GM18505 (cell line): ENCODE results near the gene BNIP3.
"Not testable (repeated sequence)": the region's sequence is repeated elsewhere in the genome, so short reads cannot be mapped to it uniquely, and the experiment has no call there.

Source experiments
- ATAC-seq: cut with Tn5 transposase; IDR thresholded peaks from one replicate; pipeline ENCODE4 v1.9.1; 2021; ENCODE audit not compliant: unreplicated experiment
- POLR2A ChIP-seq: IDR thresholded peaks from 4 replicates; pipeline ENCODE4 v1.6.1; 2011; ENCODE audit warnings: borderline replicate concordance; ENCODE audit not compliant: insufficient read depth, insufficient read length; ENCODE audit errors: extremely low read depth

Gene BNIP3

GRCh38 chr10:131961777-131962662 is 19.7 kb downstream of the BNIP3 start:
- no peak for ATAC-seq
- peak; percentile 39 for TF ChIP-seq POLR2A

GRCh38 chr10:131961047-131961776 is 20.5 kb downstream of the BNIP3 start:
- no peak for ATAC-seq

GRCh38 chr10:131960631-131961046 is 21.1 kb downstream of the BNIP3 start:
- TF ChIP-seq POLR2A = no peak
- ATAC-seq = no peak

More at GRCh38 chr10:131961047-131961776, 20.5 kb downstream of the BNIP3 start:
- TF ChIP-seq POLR2A = no peak

GRCh38 chr10:131959841-131960240 is 21.9 kb downstream of the BNIP3 start:
- TF ChIP-seq POLR2A = no peak
- no peak for ATAC-seq

GRCh38 chr10:131955591-131956340 is 26.0 kb downstream of the BNIP3 start:
- no peak for TF ChIP-seq POLR2A
- ATAC-seq = no peak

GRCh38 chr10:131954356-131954965 is 27.3 kb downstream of the BNIP3 start:
- no peak for ATAC-seq
- TF ChIP-seq POLR2A = no peak

DNA sequence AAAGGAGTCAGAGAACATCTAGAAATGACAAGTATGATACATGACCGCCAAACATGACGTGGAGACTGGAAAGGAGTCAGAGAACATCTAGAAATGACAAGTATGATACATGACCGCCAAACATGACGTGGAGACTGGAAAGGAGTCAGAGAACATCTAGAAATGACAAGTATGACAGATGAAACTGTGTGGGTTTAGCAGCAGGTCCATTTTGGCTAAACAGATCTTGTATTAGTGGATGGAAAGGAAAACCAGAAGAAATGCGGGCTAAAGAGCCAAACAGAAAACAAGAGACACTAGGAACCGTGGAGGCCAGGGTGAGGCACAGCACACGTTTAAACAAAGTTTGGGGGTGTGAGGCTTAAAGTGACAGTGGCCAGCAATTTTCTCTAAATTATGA is 31.8 kb downstream of the BNIP3 start:
- ATAC-seq = not testable (repeated sequence)

- TF ChIP-seq POLR2A = no peak
- ATAC-seq = no peak
Observed at GRCh38 chr10:131949041-131949862, 32.5 kb downstream of the BNIP3 start.

- no peak for TF ChIP-seq POLR2A
- no peak for ATAC-seq
Observed at GRCh38 chr10:131948501-131948900, 33.2 kb downstream of the BNIP3 start.

DNA sequence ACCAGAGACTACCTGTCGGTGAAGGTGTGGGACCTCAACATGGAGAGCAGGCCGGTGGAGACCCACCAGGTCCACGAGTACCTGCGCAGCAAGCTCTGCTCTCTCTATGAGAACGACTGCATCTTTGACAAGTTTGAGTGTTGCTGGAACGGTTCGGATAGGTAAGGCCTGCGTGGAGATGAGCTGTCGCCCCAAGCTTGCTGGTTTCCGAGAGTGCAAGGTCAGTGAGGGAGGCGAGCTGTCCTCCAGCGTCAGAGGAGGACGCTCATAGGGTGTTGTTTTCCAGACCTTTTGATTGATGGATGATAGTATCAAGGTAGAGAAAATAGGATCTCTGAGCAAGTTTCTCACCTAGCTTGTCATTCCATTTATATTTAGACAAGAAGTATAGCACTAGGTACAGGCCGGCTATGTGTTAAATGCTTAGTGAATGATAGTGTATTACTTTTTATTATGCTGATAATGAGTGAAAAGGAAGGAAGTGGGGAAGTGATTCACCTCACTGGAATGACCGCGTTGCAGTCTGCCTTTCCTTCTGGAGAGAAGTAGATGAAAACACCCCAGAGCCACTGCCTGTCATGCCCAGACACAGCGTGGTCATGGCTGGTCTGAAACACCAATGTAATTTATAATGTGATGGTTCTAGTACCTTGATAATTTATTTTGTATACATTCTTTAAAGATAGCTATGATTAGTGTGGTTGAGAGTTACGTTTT is 33.9 kb downstream of the BNIP3 start:
- no peak for TF ChIP-seq POLR2A
- no peak for ATAC-seq

DNA sequence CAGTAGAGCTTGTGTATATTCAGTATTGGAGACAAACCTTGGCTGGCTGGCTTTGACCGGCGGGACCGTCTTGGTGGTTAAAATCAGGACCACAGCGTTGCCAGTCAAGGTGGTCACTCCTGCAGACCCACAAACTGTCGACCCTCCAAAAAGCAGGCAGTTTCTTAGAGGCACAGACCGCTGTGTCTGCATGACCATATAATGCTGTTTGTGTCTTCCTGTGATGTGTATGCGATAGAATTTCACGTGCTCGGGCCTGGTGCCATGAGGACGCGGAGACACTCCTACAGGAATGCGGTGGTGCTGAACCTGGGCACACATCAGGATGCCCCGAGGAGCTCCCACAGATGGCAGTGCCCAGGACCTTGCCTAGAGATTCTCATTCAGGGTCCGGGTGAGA is 34.8 kb downstream of the BNIP3 start:
- TF ChIP-seq POLR2A = no peak
- ATAC-seq = no peak

- TF ChIP-seq POLR2A = no peak
- ATAC-seq = no peak
Observed at GRCh38 chr10:131946321-131946751, 35.4 kb downstream of the BNIP3 start.
